Esophagus squamous epithelium (tissue), 4 donors: ENCODE measurements around the gene ATG2B.

Experiments
- CTCF ChIP-seq, 6 experiments: fragments of 450-650 bp in 4 of 6; fragments of 200-600 bp in 2 of 6; sonication (generic) in 2 of 6; IDR thresholded peaks; one replicate each; pipeline ENCODE4 v1.5.1; 2016 to 2019; ENCODE audit warnings: antibody characterized with exemption in 6 of 6, mild to moderate bottlenecking in 4 of 6, moderate library complexity in 4 of 6
- POLR2A ChIP-seq, 4 donors: fragments of 450-650 bp; IDR thresholded peaks; one replicate each; pipeline ENCODE4 v1.6.1; 2017; ENCODE audit warnings: antibody characterized with exemption in 4 of 4, mild to moderate bottlenecking in 4 of 4, moderate library complexity in 3 of 4

GRCh38 chr14:96267916-96268315, 95.2 kb downstream of the ATG2B start:
- TF ChIP-seq CTCF (IDR thresholded peaks at IDR 0.05) (no peak), POLR2A (IDR thresholded peaks at IDR 0.05) (no peak)
